Measurements from ENCODE around the gene RAB21.
A peak's percentile ranks its signal among the peaks of the same experiment; 100 is the strongest.

The RAB21 gene

GRCh38 chr12:71838676-71839075, 84.0 kb downstream of the RAB21 start:
- TF ChIP-seq CTCF (conservative IDR thresholded peaks at IDR 0.05; ENCODE audit: low read depth): no peak
- ChIA-PET CTCF (no interaction called here), POLR2A (ENCODE audit: low non-redundant PET) (interaction anchor here (0.7 kb wide), 1 partner anchor 8 kb away, joined by 3 read pairs; no protein-coding TSS in a partner anchor)
- no peak for DNase-seq (ENCODE audit: low spot score)
- peak overlapping the region; percentile 91 for H3K27ac ChIP-seq

- POLR2A ChIA-PET (ENCODE audit: low non-redundant PET): no interaction called here
- CTCF ChIA-PET: no interaction called here
Measured at GRCh38 chr12:71840231-71840847, 85.7 kb downstream of the RAB21 start.

GRCh38 chr12:71846322-71846940, 91.8 kb downstream of the RAB21 start:
- peak; percentile 28 for DNase-seq (ENCODE audit: low spot score)
- ChIA-PET CTCF (interaction anchor here (0.7 kb wide), 1 partner anchor 215 kb away, joined by 5 read pairs; no protein-coding TSS in a partner anchor), POLR2A (ENCODE audit: low non-redundant PET) (interaction anchor here (0.6 kb wide), 3 partner anchors 8 to 43 kb away, joined by 3 to 7 read pairs (median 5); no protein-coding TSS in a partner anchor)
- no peak overlapping the region for H3K27ac ChIP-seq
- peak; percentile 71 for TF ChIP-seq CTCF (conservative IDR thresholded peaks at IDR 0.05; ENCODE audit: low read depth)

More at GRCh38 chr12:71840231-71840847, 85.7 kb downstream of the RAB21 start:
- TF ChIP-seq CTCF (conservative IDR thresholded peaks at IDR 0.05; ENCODE audit: low read depth): no peak
- DNase-seq (ENCODE audit: low spot score): peak; percentile 72
- H3K27ac ChIP-seq: peak overlapping the region; percentile 91

- no peak for TF ChIP-seq CTCF (conservative IDR thresholded peaks at IDR 0.05; ENCODE audit: low read depth)
- ChIA-PET CTCF (no interaction called here), POLR2A (ENCODE audit: low non-redundant PET) (no interaction called here)
Measured at GRCh38 chr12:71848212-71848611, 93.5 kb downstream of the RAB21 start.

GRCh38 chr12:71849109-71849851, 94.6 kb downstream of the RAB21 start:
- TF ChIP-seq CTCF (conservative IDR thresholded peaks at IDR 0.05; ENCODE audit: low read depth): no peak
- no peak for DNase-seq (ENCODE audit: low spot score)
- no peak overlapping the region for H3K27ac ChIP-seq
- ChIA-PET POLR2A (ENCODE audit: low non-redundant PET) (no interaction called here), CTCF (interaction anchor here (0.6 kb wide), 1 partner anchor 1282 kb away, joined by 3 read pairs; no protein-coding TSS in a partner anchor)

More at GRCh38 chr12:71848212-71848611, 93.5 kb downstream of the RAB21 start:
- no peak for DNase-seq (ENCODE audit: low spot score)
- H3K27ac ChIP-seq: no peak overlapping the region
